ENCODE data around the gene PGAP2. TPM values are rescaled to one million over a fixed set of nuclear protein-coding genes. Genes with fewer than 3 reads are reported as not detected.
"Not testable (repeated sequence)": the region's sequence is repeated elsewhere in the genome, so short reads cannot be mapped to it uniquely, and the experiment has no call there.

PGAP2 gene
- total RNA-seq, 1 experiment from 2014 or later: 35.2 TPM

- peak; percentile 27 for TF ChIP-seq CTCF (IDR thresholded peaks at IDR 0.05; ENCODE audit: unreplicated experiment)
Observed at GRCh38 chr11:3808861-3809623, 682 bp downstream of the PGAP2 start.

GRCh38 chr11:3809624-3809928, 1.2 kb downstream of the PGAP2 start:
- no peak overlapping the region for H3K27ac Mint-ChIP-seq (ENCODE audit: unreplicated experiment)
- BruUV-seq (replicated peaks): no TSS peak
- TF ChIP-seq CTCF (IDR thresholded peaks at IDR 0.05; ENCODE audit: unreplicated experiment): no peak
- H3K27me3 Mint-ChIP-seq (ENCODE audit: unreplicated experiment): no peaks in the 10 kb centered on the region
- intact Hi-C loops (cut with micrococcal nuclease; ENCODE audit: unreplicated experiment): no loop called here
- no peak overlapping the region for H3K4me3 Mint-ChIP-seq (ENCODE audit: low read depth, unreplicated experiment)
- CTCF ChIA-PET: interaction anchor here (0.6 to 3.2 kb wide), 6 partner anchors 16 to 306 kb away, joined by 3 to 20 read pairs (median 4); partner anchors contain the start of gene RHOG
- peaks cover 17% of the 10 kb centered on the region for H3K36me3 Mint-ChIP-seq (ENCODE audit: insufficient read depth, unreplicated experiment)
- DNase-seq: no peak
- no peaks in the 10 kb centered on the region for H3K9me3 Mint-ChIP-seq (ENCODE audit: low read depth, unreplicated experiment)
- H3K4me1 Mint-ChIP-seq (ENCODE audit: low read depth, unreplicated experiment): peaks cover 12% of the 10 kb centered on the region

More at GRCh38 chr11:3808861-3809623, 682 bp downstream of the PGAP2 start:
- peak; percentile 67 for DNase-seq
- no peaks in the 10 kb centered on the region for H3K27me3 Mint-ChIP-seq (ENCODE audit: unreplicated experiment)
- intact Hi-C loops (cut with micrococcal nuclease; ENCODE audit: unreplicated experiment): no loop called here
- no peak overlapping the region for H3K27ac Mint-ChIP-seq (ENCODE audit: unreplicated experiment)
- no peaks in the 10 kb centered on the region for H3K9me3 Mint-ChIP-seq (ENCODE audit: low read depth, unreplicated experiment)
- H3K4me1 Mint-ChIP-seq (ENCODE audit: low read depth, unreplicated experiment): peaks cover 12% of the 10 kb centered on the region
- CTCF ChIA-PET: interaction anchor here (0.6 to 3.2 kb wide), 6 partner anchors 16 to 264 kb away, joined by 3 to 20 read pairs (median 4); partner anchors contain the start of gene RHOG
- H3K4me3 Mint-ChIP-seq (ENCODE audit: low read depth, unreplicated experiment): peak overlapping the region; percentile 89
- no TSS peak for BruUV-seq (replicated peaks)
- H3K36me3 Mint-ChIP-seq (ENCODE audit: insufficient read depth, unreplicated experiment): peaks cover 17% of the 10 kb centered on the region

- intact Hi-C loops (cut with micrococcal nuclease; ENCODE audit: unreplicated experiment): no loop called here
- no peak overlapping the region for H3K27ac Mint-ChIP-seq (ENCODE audit: unreplicated experiment)
- no peak for DNase-seq
- CTCF ChIA-PET: interaction anchor here (0.6 to 3.2 kb wide), 3 partner anchors 30 to 305 kb away, joined by 3 to 20 read pairs (median 4); partner anchors contain the start of gene RHOG
- no peaks in the 10 kb centered on the region for H3K27me3 Mint-ChIP-seq (ENCODE audit: unreplicated experiment)
- no peak for TF ChIP-seq CTCF (IDR thresholded peaks at IDR 0.05; ENCODE audit: unreplicated experiment)
- H3K9me3 Mint-ChIP-seq (ENCODE audit: low read depth, unreplicated experiment): no peaks in the 10 kb centered on the region
- BruUV-seq (replicated peaks): no TSS peak
- peaks cover 17% of the 10 kb centered on the region for H3K36me3 Mint-ChIP-seq (ENCODE audit: insufficient read depth, unreplicated experiment)
- H3K4me3 Mint-ChIP-seq (ENCODE audit: low read depth, unreplicated experiment): no peak overlapping the region
- H3K4me1 Mint-ChIP-seq (ENCODE audit: low read depth, unreplicated experiment): peaks cover 12% of the 10 kb centered on the region
Observed at GRCh38 chr11:3810446-3810845, 2.1 kb downstream of the PGAP2 start.

- no peak overlapping the region for H3K4me3 Mint-ChIP-seq (ENCODE audit: low read depth, unreplicated experiment)
- DNase-seq: no peak
- no peak overlapping the region for H3K27ac Mint-ChIP-seq (ENCODE audit: unreplicated experiment)
- BruUV-seq (replicated peaks): no TSS peak
- no peak for TF ChIP-seq CTCF (IDR thresholded peaks at IDR 0.05; ENCODE audit: unreplicated experiment)
- H3K36me3 Mint-ChIP-seq (ENCODE audit: insufficient read depth, unreplicated experiment): peaks cover 17% of the 10 kb centered on the region
- no peaks in the 10 kb centered on the region for H3K9me3 Mint-ChIP-seq (ENCODE audit: low read depth, unreplicated experiment)
- peaks cover 16% of the 10 kb centered on the region for H3K4me1 Mint-ChIP-seq (ENCODE audit: low read depth, unreplicated experiment)
- intact Hi-C loops (cut with micrococcal nuclease; ENCODE audit: unreplicated experiment): no loop called here
- H3K27me3 Mint-ChIP-seq (ENCODE audit: unreplicated experiment): no peaks in the 10 kb centered on the region
- CTCF ChIA-PET: interaction anchor here (0.7 kb wide), 1 partner anchor 29 kb away, joined by 3 read pairs; no protein-coding TSS in a partner anchor
Observed at GRCh38 chr11:3810951-3811350, 2.6 kb downstream of the PGAP2 start.

GRCh38 chr11:3814832-3815231, 6.5 kb downstream of the PGAP2 start:
- H3K9me3 Mint-ChIP-seq (ENCODE audit: low read depth, unreplicated experiment); intact Hi-C loops (cut with micrococcal nuclease; ENCODE audit: unreplicated experiment); H3K36me3 Mint-ChIP-seq (ENCODE audit: insufficient read depth, unreplicated experiment); CTCF ChIA-PET; H3K4me3 Mint-ChIP-seq (ENCODE audit: low read depth, unreplicated experiment); H3K27me3 Mint-ChIP-seq (ENCODE audit: unreplicated experiment); H3K27ac Mint-ChIP-seq (ENCODE audit: unreplicated experiment); DNase-seq; BruUV-seq (replicated peaks): not testable (repeated sequence)
- peaks cover 24% of the 10 kb centered on the region for H3K4me1 Mint-ChIP-seq (ENCODE audit: low read depth, unreplicated experiment)

Measured in Calu3 (cell line).